GM13977 (cell line): ENCODE measurements around the gene EXOSC7.

Experiments
- DNase-seq: peaks from one replicate; pipeline ENCODE4 v3.0.0; 2012; ENCODE audit warnings: low spot score
- in situ Hi-C: fragments of 300-500 bp; cut with MboI; formaldehyde crosslinking; loops from one replicate; pipeline ENCODE4 v1.12.0; 2022; ENCODE audit warnings: low sequenced_read_pairs, low pct_unique_long_range_greater_than_20kb, mixed read lengths, inconsistent platforms; ENCODE audit not compliant: unreplicated experiment
- TF ChIP-seq, protein P1 (sequence below): IDR thresholded peaks from 2 replicates; pipeline ENCODE4 v1.5.1; 2012; ENCODE audit warnings: mild to moderate bottlenecking, control low read depth; ENCODE audit not compliant: insufficient read depth; ENCODE audit errors: extremely low read depth, missing control alignments

EXOSC7 gene

DNA sequence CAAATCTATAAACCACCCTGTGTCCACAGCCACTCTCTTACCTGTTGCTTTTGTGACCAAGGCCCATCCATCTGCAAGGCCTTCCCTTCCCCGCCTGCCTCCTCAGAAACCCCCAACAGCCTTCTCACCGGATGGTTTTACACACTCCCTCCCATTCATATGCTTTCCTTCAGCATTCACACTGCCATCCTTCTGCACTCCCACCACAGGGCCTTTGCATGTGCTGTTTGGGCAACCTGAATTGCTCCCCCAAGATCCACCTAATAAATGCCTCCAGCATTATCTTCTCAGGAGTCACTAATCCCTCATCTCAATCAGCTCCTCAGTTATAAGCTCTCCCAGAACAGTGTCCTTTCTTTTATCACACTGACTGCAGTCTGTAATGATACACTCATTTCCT lies 56.1 kb downstream of the EXOSC7 start:
- in situ Hi-C loops = loop anchor here (25.0 kb wide), 2 partner anchors 480 to 630 kb away; no protein-coding TSS in a partner anchor
- no peak for DNase-seq
- TF ChIP-seq, protein P1, sequence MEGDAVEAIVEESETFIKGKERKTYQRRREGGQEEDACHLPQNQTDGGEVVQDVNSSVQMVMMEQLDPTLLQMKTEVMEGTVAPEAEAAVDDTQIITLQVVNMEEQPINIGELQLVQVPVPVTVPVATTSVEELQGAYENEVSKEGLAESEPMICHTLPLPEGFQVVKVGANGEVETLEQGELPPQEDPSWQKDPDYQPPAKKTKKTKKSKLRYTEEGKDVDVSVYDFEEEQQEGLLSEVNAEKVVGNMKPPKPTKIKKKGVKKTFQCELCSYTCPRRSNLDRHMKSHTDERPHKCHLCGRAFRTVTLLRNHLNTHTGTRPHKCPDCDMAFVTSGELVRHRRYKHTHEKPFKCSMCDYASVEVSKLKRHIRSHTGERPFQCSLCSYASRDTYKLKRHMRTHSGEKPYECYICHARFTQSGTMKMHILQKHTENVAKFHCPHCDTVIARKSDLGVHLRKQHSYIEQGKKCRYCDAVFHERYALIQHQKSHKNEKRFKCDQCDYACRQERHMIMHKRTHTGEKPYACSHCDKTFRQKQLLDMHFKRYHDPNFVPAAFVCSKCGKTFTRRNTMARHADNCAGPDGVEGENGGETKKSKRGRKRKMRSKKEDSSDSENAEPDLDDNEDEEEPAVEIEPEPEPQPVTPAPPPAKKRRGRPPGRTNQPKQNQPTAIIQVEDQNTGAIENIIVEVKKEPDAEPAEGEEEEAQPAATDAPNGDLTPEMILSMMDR = no peak

GRCh38 chr3:45033791-45034190 lies 57.7 kb downstream of the EXOSC7 start:
- in situ Hi-C loops = loop anchor here (25.0 kb wide), 2 partner anchors 479 to 629 kb away; no protein-coding TSS in a partner anchor
- TF ChIP-seq, protein P1 = no peak
- no peak for DNase-seq

GRCh38 chr3:45034612-45035252 lies 58.7 kb downstream of the EXOSC7 start:
- in situ Hi-C loops = loop anchor here (25.0 kb wide), 2 partner anchors 478 to 628 kb away; no protein-coding TSS in a partner anchor
- TF ChIP-seq, protein P1 = no peak
- peak; percentile 40 for DNase-seq

GRCh38 chr3:45035441-45036301 lies 59.6 kb downstream of the EXOSC7 start:
- in situ Hi-C loops = loop anchor here (25.0 kb wide), 2 partner anchors 477 to 627 kb away; no protein-coding TSS in a partner anchor
- TF ChIP-seq, protein P1 = no peak
- no peak for DNase-seq

- in situ Hi-C loops = loop anchor here (25.0 kb wide), 2 partner anchors 474 to 624 kb away; no protein-coding TSS in a partner anchor
- TF ChIP-seq, protein P1 = peak; percentile 84
- DNase-seq = peak; percentile 95
These were observed 61.8 kb downstream of the EXOSC7 start for GRCh38 chr3:45037720-45038455.

DNA sequence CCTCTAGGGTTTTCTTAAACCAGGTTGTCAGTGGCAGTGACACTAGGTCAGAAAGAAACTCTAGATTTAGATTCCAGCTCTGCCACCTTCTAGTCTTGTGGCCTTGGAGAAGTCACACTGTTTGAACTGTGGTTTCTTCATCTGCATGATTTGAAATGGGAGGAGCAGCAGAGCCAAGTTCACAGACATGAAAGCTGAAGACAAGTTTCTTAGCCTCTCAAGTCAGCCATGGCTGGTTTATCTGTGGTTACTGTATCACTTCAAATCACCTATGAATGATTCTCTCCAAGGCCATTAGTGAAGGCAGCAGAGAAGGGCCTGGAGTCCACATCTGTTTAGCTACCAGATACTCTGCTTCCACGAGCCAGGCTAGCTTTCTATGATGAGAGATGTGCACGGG lies 65.6 kb downstream of the EXOSC7 start:
- TF ChIP-seq, protein P1 = no peak
- in situ Hi-C loops = loop anchor here (10.0 to 25.0 kb wide), 3 partner anchors 163 to 621 kb away; no protein-coding TSS in a partner anchor
- DNase-seq = no peak
